H1 (cell line): ENCODE measurements around the gene TGFA. TPM values are rescaled to one million over a fixed set of nuclear protein-coding genes. Genes with fewer than 3 reads are reported as not detected.

Experiments
- CTCF ChIA-PET: fragments of 300-600 bp; sonication (Branson Sonifier 250); formaldehyde crosslinking; loops from one replicate; lab custom pipeline; 2021; ENCODE audit not compliant: partially characterized antibody; lab: Charles Lee
- POLR2A ChIA-PET: fragments of 300-600 bp; sonication (Branson Sonifier 250); formaldehyde crosslinking; loops from one replicate; lab custom pipeline; 2021; ENCODE audit warnings: inconsistent platforms; ENCODE audit not compliant: partially characterized antibody; lab: Charles Lee
- DNase-seq, 2 experiments: peaks; one replicate each; pipeline versions ENCODE4 v3.0.0 to v3.0.0-alpha.2; 2010 to 2022; ENCODE audit warnings: low spot score in 2 of 2, low read depth in 1 of 2, mixed read lengths in 1 of 2
- FAIRE-seq: peaks from 2 replicates; lab custom pipeline; 2011; peaks lifted over from hg19 to GRCh38; lab: Jason Lieb, UNC
- H2AFZ ChIP-seq: 2 replicates; pipeline ENCODE4 v1.8.1; 2012; ENCODE audit warnings: low read length, inconsistent platforms
- H2AK5ac ChIP-seq: 2 replicates; pipeline ENCODE4 v1.6.1; 2013; ENCODE audit warnings: low read depth, low read length
- H2BK120ac ChIP-seq: replicated peaks from 2 replicates; pipeline ENCODE3; 2013; ENCODE audit warnings: low read depth, low read length, inconsistent platforms
- H2BK12ac ChIP-seq: 2 replicates; pipeline ENCODE4 v1.6.1; 2013; ENCODE audit warnings: low read depth, low read length
- H2BK15ac ChIP-seq: 2 replicates; pipeline ENCODE4 v1.6.1; 2013; ENCODE audit warnings: low read length
- H2BK20ac ChIP-seq: 2 replicates; pipeline ENCODE4 v1.6.1; 2013; ENCODE audit warnings: low read length
- H2BK5ac ChIP-seq: 2 replicates; pipeline ENCODE4 v1.6.1; 2013; ENCODE audit warnings: low read depth, low read length
- H3K14ac ChIP-seq: 2 replicates; pipeline ENCODE4 v1.6.1; 2013; ENCODE audit warnings: inconsistent platforms; ENCODE audit not compliant: insufficient read length
- H3K18ac ChIP-seq: 2 replicates; pipeline ENCODE4 v1.6.1; 2013; ENCODE audit warnings: low read length; ENCODE audit errors: extremely low read depth
- H3K23ac ChIP-seq: 2 replicates; pipeline ENCODE4 v1.6.1; 2013; ENCODE audit warnings: inconsistent platforms; ENCODE audit not compliant: insufficient read length
- H3K23me2 ChIP-seq: 2 replicates; pipeline ENCODE4 v1.6.1; 2013; ENCODE audit warnings: low read depth, low read length
- H3K27ac ChIP-seq: 2 replicates; pipeline ENCODE4 v1.6.1; 2011; ENCODE audit warnings: low read depth, low read length, inconsistent platforms
- H3K27me3 ChIP-seq, 4 experiments: replicated peaks in 1 of 4; 1 replicate in 1 of 4; 2 replicates in 3 of 4; pipeline versions ENCODE4 v1.6.1 to v1.8.1; 2011 to 2013; ENCODE audit warnings: low read length in 3 of 4, mild to moderate bottlenecking in 3 of 4, inconsistent platforms in 2 of 4, mixed read lengths in 2 of 4, moderate library complexity in 1 of 4; ENCODE audit not compliant: control insufficient read depth in 3 of 4, insufficient read depth in 3 of 4; ENCODE audit errors: extremely low read depth in 1 of 4
- H3K36me3 ChIP-seq, 4 experiments: 2 replicates each; pipeline versions ENCODE4 v1.6.1 to v1.8.1; 2011 to 2013; ENCODE audit warnings: mild to moderate bottlenecking in 4 of 4, low read length in 3 of 4, moderate library complexity in 2 of 4, control low read depth in 1 of 4, inconsistent platforms in 1 of 4; ENCODE audit not compliant: insufficient read depth in 4 of 4, control insufficient read depth in 2 of 4
- H3K4ac ChIP-seq: replicated peaks from 2 replicates; pipeline ENCODE3; 2013; ENCODE audit warnings: low read length, low read depth, mixed read lengths, inconsistent platforms; ENCODE audit not compliant: insufficient read length
- H3K4me1 ChIP-seq, 4 experiments: replicated peaks in 1 of 4; 1 replicate in 1 of 4; 2 replicates in 3 of 4; pipeline versions ENCODE4 v1.6.1 to v1.8.1; 2011 to 2013; ENCODE audit warnings: low read length in 3 of 4, inconsistent platforms in 2 of 4, mixed read lengths in 1 of 4; ENCODE audit not compliant: insufficient read depth in 4 of 4, control insufficient read depth in 3 of 4
- H3K4me2 ChIP-seq, 2 experiments: 2 replicates each; pipeline versions ENCODE4 v1.6.1 to v1.8.1; 2011 to 2013; ENCODE audit warnings: low read depth in 2 of 2, low read length in 2 of 2, control low read depth in 1 of 2, inconsistent platforms in 1 of 2, mild to moderate bottlenecking in 1 of 2; ENCODE audit not compliant: insufficient read depth in 1 of 2
- H3K4me3 ChIP-seq, 4 experiments: fragments of 200-600, 300-600 bp in 1 of 4; sonication (generic), shearing (Covaris generic), sonication (Bioruptor Twin) in 1 of 4; 2 replicates each; pipeline versions ENCODE4 v1.5.1 to v1.8.1; 2011 to 2016; ENCODE audit warnings: low read length in 4 of 4, low read depth in 3 of 4, control low read depth in 2 of 4, inconsistent platforms in 2 of 4, mild to moderate bottlenecking in 2 of 4, mixed read lengths in 1 of 4, moderate library complexity in 1 of 4; ENCODE audit not compliant: insufficient read depth in 2 of 4; ENCODE audit errors: extremely low read depth in 1 of 4
- H3K56ac ChIP-seq: replicated peaks from 2 replicates; pipeline ENCODE3; 2013; ENCODE audit warnings: low read depth, mild to moderate bottlenecking, mixed read lengths, low read length, inconsistent platforms; ENCODE audit not compliant: insufficient read length
- H3K79me1 ChIP-seq: 2 replicates; pipeline ENCODE4 v1.6.1; 2013; ENCODE audit warnings: low read depth, low read length, control low read depth
- H3K79me2 ChIP-seq, 2 experiments: 2 replicates each; pipeline versions ENCODE4 v1.6.1 to v1.8.1; 2012 to 2013; ENCODE audit warnings: low read length in 2 of 2, mild to moderate bottlenecking in 2 of 2, inconsistent platforms in 1 of 2; ENCODE audit not compliant: insufficient read depth in 2 of 2, control insufficient read depth in 1 of 2
- H3K9ac ChIP-seq, 4 experiments: replicated peaks in 1 of 4; 1 replicate in 1 of 4; 2 replicates in 3 of 4; pipeline versions ENCODE4 v1.6.1 to v1.8.1; 2011 to 2013; ENCODE audit warnings: low read depth in 3 of 4, low read length in 3 of 4, control low read depth in 2 of 4, mild to moderate bottlenecking in 2 of 4, moderate library complexity in 2 of 4, inconsistent platforms in 1 of 4; ENCODE audit errors: extremely low read depth in 1 of 4
- H3K9me3 ChIP-seq, 2 experiments: 2 replicates each; pipeline versions ENCODE4 v1.6.1 to v1.8.1; 2012 to 2013; ENCODE audit warnings: mild to moderate bottlenecking in 2 of 2, moderate library complexity in 2 of 2, control low read depth in 1 of 2, inconsistent platforms in 1 of 2, low read depth in 1 of 2, low read length in 1 of 2, mixed read lengths in 1 of 2; ENCODE audit not compliant: insufficient read depth in 2 of 2
- H4K20me1 ChIP-seq, 2 experiments: replicated peaks in 1 of 2; 2 replicates each; pipeline versions ENCODE3 to v1.8.1; 2011 to 2013; ENCODE audit warnings: inconsistent platforms in 2 of 2, low read length in 2 of 2, mild to moderate bottlenecking in 1 of 2; ENCODE audit not compliant: insufficient read depth in 2 of 2, control insufficient read depth in 1 of 2
- H4K5ac ChIP-seq: 2 replicates; pipeline ENCODE4 v1.6.1; 2013; ENCODE audit warnings: low read length, low read depth, mixed read lengths, inconsistent platforms; ENCODE audit not compliant: insufficient read length
- H4K8ac ChIP-seq: 2 replicates; pipeline ENCODE4 v1.8.0; 2013; ENCODE audit warnings: mild to moderate bottlenecking, moderate library complexity, low read length, inconsistent platforms; ENCODE audit not compliant: insufficient read depth; ENCODE audit errors: extremely low read depth
- H4K91ac ChIP-seq: replicated peaks from 2 replicates; pipeline ENCODE3; 2013; ENCODE audit warnings: low read length, mixed read lengths, inconsistent platforms; ENCODE audit not compliant: insufficient read length
- CREB1 ChIP-seq: IDR thresholded peaks from 2 replicates; pipeline ENCODE4 v1.6.1; 2012; ENCODE audit warnings: inconsistent platforms
- HDAC2 ChIP-seq, 2 experiments: fragments of 300-600 bp in 1 of 2; sonication (generic) in 1 of 2; IDR thresholded peaks; 2 replicates each; pipeline ENCODE4 v1.6.1; 2011 to 2012; ENCODE audit warnings: low read depth in 2 of 2, low read length in 2 of 2, mild to moderate bottlenecking in 2 of 2, moderate library complexity in 2 of 2, borderline replicate concordance in 1 of 2, inconsistent platforms in 1 of 2
- MAFK ChIP-seq: IDR thresholded peaks from 2 replicates; pipeline ENCODE4 v1.6.1; 2012; ENCODE audit warnings: low read depth, mild to moderate bottlenecking, improper control_type of control experiment, low read length
- WGBS, 2 experiments: shearing (Covaris generic) in 1 of 2; methylation state at CpG; one replicate each; pipeline versions ENCODE4 v1.1.6 to v1.1.7; 2013 to 2015; ENCODE audit warnings: low lambda C conversion rate in 2 of 2, mixed read lengths in 2 of 2, inconsistent platforms in 1 of 2, low coverage in 1 of 2, missing lambda C conversion rate in 1 of 2; ENCODE audit not compliant: insufficient replicate concordance in 2 of 2, insufficient coverage in 1 of 2, insufficient read length in 1 of 2; ENCODE audit errors: extremely low coverage in 1 of 2, missing lambda C conversion rate in 1 of 2; 5-methylcytosine and 5-hydroxymethylcytosine counted together
- polyA plus RNA-seq, 7 experiments: library from polyadenylated mRNA; depleted of rRNA in 3 of 7; stranded (reverse) in 5 of 7; unstranded in 2 of 7; fragments of >200 nt in 5 of 7; fragments of 200-250 nt in 2 of 7; gene quantifications; 1 replicate in 5 of 7; 2 replicates in 1 of 7; 4 replicates in 1 of 7; pipeline versions ENCODE4 v1.2.1 to v1.2.3, GENCODE V29; 2011 to 2013; ENCODE audit warnings: missing spikeins in 2 of 7, mixed read lengths in 2 of 7
- total RNA-seq: library from RNA; stranded (reverse); fragmentation: NEBNext Ultra II Directional; extraction: Animal tissue kit (Norgen Biotek cat#: 25700); gene quantifications from 2 replicates; pipeline ENCODE4 v1.2.1, GENCODE V29; 2021

The TGFA gene
- total and polyA plus RNA-seq, 2 of the 8 experiments (the other 6 are each of a cell fraction or from before 2014, with no cell fraction given): 1.8 to 3.7 TPM

DNA sequence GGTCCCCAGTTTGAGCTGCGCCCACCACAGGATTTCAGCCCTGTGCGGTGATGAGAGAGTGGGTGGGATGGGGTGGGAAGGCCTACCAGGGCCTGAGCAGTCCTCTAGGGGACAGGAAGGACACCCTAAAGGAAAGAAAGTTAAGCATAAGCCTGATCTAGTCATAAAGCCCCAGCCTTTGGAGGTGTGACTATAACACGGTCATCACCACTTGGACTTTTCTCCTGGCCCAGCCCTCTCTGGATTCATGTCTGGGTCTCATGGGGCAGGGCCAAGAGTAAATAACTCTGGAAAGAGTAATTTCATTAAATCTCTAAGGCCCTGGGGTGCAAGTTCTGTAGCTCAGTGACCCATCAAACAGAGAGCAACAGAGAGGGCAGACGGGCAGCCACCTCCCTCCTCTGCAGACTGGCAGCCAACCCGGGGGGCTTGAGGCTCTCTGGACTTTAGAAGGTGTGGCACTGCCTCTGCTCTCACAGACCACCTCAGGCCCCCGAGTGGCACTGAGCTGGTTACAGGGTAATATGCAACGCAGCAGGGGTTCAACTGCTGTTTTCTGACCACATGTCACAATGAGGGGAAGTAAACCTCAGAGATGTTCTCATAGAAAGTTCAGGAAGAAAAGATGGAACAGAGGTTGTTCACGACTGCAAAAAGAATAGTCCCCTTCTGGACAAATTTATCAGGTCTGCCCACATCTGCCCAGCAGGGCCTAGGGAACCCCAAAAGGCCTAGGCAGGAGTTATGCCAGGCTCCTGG lies 41.5 kb downstream of the TGFA start:
- FAIRE-seq (no peak), DNase-seq (peak in 1 of 2 experiments; percentile 30)
- Histone ChIP-seq H3K23ac (no peak overlapping the region), H3K14ac (no peak overlapping the region), H4K5ac (no peak overlapping the region), H3K4ac (no peak overlapping the region), H3K27ac (no peak overlapping the region), H2AFZ (no peak overlapping the region), H3K79me2 (no peaks in the 10 kb centered on the region), H2BK20ac (no peak overlapping the region), H4K91ac (no peak overlapping the region), H2AK5ac (no peak overlapping the region), H3K56ac (no peak overlapping the region), H3K4me3 (no peak overlapping the region), H2BK5ac (no peak overlapping the region), H3K4me1 (peaks cover 0 to 8% (median 2%) of the 10 kb centered on the region in 4 experiments; a peak in 5 of 7 replicates), H4K20me1 (no peaks in the 10 kb centered on the region), H3K4me2 (no peak overlapping the region), H2BK15ac (no peak overlapping the region), H3K9ac (no peak overlapping the region), H3K23me2 (no peaks in the 10 kb centered on the region), H3K79me1 (no peaks in the 10 kb centered on the region), H3K36me3 (no peaks in the 10 kb centered on the region), H4K8ac (no peak overlapping the region), H3K9me3 (no peaks in the 10 kb centered on the region), H2BK12ac (no peak overlapping the region), H2BK120ac (no peak overlapping the region), H3K18ac (no peak overlapping the region), H3K27me3 (no peaks in the 10 kb centered on the region)
- ChIA-PET POLR2A (interaction anchor here (0.7 kb wide), 1 partner anchor 219 kb away, joined by 4 read pairs; the partner anchor contains the start of gene SNRPG), CTCF (interaction anchor here (3.1 kb wide), 1 partner anchor 15 kb away, joined by 12 read pairs; no protein-coding TSS in a partner anchor)
- 92% methylated on average over 8 of the region's 8 CpGs; no CpG with 5 or more reads in 1 of the 2 experiments for whole genome bisulfite sequencing, 2 experiments
- no peak for TF ChIP-seq MAFK
- TF ChIP-seq HDAC2 (IDR thresholded peaks at IDR 0.05; ENCODE audit: borderline replicate concordance in 1 of 2, low read depth in 2 of 2, low read length in 2 of 2): no peak
- TF ChIP-seq CREB1: no peak
